Superior temporal gyrus (tissue), 1 donor: Measurements from ENCODE around the gene RAD18.

Source experiments
- DNase-seq: peaks from one replicate; pipeline ENCODE4 v3.0.0-alpha.2; 2016; ENCODE audit errors: extremely low spot score

RAD18 gene

DNA sequence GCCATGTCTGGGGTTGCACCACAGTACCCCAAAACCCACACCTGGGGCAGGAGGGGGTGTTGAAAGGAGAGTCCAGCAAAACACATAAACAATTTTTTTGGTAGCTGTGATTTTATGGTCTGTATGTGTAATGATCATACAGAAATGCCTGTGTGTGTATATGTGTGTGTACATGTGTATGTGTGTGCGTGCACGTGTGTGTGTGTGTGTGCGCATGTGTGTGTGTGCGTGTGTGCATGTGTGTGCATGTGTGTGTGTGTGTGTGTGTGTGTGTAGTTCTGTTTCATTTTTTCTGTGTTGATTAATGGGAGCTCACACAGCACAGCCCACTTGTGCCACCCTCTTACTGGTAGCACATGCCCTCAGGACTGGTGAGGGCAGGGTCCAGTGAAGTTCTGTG lies 97.6 kb downstream of the RAD18 start:
- DNase-seq = no peak

DNA sequence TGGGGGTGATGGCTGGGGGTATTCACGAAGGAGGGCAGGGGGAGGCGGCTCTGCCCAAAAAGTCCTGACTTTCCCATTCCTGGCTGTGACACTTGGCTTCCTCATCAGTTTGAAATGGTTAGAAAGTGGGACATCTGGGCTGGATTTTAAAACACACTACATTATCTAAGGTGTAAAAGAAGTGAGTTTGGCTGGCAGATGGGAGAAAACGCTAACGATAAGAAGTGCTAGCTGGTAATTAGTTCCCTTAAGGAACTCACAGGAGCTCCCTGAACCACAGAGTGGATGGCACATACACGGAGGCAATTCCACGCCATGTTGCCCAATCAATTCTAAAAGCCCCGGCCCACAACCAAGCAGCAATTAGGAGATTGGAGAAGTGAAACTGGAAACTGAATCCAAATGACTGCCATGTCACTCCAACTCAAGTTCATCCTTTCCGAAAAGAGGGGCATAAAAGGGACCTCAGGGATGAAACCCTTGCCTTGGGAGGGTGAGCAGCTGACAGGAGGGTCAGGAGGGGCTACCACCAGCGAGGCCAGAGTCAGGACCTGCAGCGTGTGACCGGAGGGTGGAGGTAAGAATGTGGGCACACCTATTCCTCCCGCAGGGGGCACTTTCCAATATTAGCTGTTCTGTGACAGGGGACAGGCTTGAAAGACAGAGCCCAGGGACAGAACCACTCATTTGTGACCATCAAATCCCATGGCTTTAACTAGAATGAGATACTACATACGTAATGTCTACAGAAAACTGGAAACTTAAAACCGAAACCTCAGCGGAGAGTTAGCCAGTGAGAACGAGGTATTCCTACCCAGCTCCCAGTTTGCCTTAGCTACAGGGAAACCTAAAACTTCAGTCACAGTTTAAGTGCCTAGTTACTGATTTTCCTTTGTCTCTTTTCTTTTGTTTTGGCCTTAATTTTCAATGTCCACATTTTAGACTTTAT lies 98.6 kb downstream of the RAD18 start:
- no peak for DNase-seq

GRCh38 chr3:8863891-8864290 lies 99.4 kb downstream of the RAD18 start:
- no peak for DNase-seq

DNA sequence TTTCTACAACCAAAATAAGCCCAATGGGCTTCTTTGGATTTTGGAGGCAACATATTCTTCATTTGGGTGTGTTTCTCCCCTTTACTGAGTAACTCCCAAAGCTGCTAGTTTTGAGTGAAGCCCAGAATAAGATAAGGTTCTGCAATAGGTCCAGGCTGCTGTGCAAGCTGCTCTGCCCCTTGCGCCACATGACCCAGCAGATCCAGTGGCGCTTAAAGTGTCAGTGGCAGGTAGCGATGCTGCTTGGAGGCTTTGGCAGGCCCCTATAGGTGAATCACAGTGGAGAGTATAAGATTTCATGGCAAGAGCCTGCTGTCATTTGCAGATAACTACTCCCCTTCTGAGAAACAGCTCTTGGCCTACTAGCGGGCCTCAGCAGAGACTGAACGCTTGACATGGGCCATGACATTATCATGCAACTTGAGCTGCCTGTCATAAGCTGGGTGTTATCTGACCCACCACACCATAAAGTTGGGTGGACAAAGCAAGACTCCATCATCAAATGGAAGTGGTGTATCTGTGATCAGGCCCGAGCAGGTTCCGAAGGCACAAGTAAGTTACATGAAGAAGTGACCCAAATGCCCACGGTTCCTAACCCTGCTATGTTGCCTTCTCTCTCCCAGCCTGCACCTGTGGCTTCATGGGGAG lies 105.4 kb downstream of the RAD18 start:
- no peak for DNase-seq

DNA sequence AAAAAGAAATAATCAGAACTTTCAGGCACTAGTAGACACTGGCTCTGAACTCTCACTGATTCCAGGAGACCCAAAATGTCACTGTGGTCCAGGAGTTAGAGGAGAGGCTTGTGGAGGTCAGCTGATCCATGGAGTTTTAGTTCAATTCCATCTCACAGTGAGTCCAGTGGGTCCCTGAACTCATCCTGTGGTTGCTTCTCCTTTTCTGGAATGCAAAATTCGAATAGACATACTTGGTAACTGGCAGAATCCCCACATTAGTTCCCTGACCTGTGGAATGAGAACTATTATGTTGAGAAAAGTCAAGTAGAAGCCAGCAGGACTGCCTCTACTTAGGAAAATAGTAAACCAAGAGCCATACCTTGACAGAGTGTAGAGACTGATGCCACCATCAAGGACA lies 106.6 kb downstream of the RAD18 start:
- no peak for DNase-seq

DNA sequence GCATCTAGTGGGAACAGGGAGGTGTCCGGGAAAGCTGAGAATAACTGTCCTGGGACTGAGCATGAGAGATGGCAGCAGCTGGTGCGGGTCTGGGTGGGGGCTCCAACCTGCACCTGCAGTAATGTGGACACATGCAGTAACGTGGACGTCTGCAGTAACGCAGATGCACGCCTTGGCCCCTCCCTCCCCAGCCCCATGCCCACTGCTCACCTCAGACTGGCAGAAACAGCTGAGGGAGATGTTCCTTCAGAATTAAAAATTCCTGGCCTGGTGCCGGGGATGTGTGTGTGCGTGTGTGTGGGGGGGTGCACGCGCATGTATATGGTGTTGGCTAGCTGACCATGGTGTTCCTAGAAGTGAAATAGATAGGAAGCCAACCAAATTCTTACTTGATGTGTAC lies 107.2 kb downstream of the RAD18 start:
- no peak for DNase-seq

DNA sequence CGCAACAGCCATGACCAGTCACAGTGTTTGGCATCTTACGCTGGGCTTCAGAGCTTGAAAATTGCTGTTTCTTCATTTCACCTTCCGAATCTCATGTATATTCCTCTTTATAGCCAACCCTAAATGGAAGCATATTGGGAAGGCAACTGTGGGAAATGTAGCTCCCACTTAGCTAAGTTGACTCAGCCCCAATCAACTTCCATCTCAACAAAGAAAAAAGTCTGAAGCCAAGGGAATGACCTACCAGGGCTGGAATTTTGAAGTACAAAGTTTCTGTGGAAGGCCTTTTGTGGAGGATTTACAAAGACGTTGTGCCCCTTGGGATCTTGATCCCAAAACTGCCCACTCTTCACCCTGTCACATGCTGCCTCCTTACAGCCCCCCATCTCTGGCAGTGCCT lies 108.6 kb downstream of the RAD18 start:
- no peak for DNase-seq

DNA sequence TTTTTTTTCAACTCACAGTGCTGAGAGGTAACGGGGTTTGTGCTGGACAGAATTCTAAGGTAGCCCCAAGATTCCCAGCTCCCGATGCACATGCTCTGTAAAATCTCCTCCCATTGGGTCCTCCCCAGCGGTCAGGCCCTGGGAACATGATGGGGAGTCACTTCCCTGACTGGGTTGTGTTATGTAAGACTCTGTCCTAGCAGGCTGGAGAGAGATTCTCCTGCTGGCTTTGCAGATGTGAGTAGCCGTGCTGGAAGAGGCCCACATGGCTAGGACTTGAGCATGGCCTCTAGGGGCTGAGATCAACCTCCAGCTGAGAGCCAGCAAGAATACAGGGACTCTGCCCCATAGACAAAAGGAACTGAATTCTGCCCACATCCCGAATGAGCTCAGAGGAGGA lies 110.2 kb downstream of the RAD18 start:
- DNase-seq = no peak

DNA sequence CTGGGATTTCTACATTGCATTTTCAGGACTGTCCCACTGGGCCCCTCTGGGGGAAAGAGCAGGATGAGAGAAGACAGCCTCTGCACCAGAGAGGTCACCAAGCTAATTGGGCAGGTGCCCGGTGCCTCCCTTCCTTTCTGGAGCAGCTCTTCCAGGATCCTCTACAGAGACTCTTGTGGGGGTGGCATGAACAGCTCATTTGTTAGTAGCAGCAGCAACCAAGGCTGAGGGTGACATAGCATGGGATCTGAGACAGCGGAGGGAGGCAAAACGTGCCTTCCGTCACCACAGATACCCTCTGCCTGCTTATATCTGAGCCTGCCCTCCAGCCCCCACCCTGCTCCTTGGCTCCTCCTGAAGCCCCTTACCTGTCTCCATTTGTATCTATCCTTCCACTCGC lies 110.8 kb downstream of the RAD18 start:
- DNase-seq = no peak

- DNase-seq = no peak
Observed at GRCh38 chr3:8851703-8852102, 111.6 kb downstream of the RAD18 start.

GRCh38 chr3:8848696-8849131 lies 114.6 kb downstream of the RAD18 start:
- no peak for DNase-seq

GRCh38 chr3:8847317-8847716 lies 116.0 kb downstream of the RAD18 start:
- no peak for DNase-seq

GRCh38 chr3:8846176-8846575 lies 117.1 kb downstream of the RAD18 start:
- DNase-seq = no peak

- no peak for DNase-seq
Observed at GRCh38 chr3:8845641-8846040, 117.6 kb downstream of the RAD18 start.

DNA sequence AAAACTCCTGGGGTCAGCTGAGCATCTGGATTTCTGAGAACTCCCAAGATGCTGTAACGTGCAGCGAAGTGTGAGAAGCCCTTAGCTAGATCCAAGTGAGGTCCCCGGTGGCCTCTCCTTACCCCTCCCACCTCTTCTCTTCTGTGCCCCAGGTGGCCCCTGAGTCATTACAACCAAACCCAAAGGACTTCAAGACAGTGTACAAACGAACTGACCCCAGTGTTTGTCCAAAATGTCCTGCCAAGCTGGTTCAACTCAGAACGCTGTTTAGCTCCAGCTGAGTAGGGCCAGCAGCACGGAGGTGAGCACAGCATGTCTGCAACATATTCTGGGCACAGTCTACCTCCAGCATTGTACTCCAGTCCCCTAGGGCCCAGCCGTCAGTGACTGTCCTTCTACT lies 119.9 kb downstream of the RAD18 start:
- DNase-seq = no peak

GRCh38 chr3:8842293-8842692 lies 121.0 kb downstream of the RAD18 start:
- no peak for DNase-seq

DNA sequence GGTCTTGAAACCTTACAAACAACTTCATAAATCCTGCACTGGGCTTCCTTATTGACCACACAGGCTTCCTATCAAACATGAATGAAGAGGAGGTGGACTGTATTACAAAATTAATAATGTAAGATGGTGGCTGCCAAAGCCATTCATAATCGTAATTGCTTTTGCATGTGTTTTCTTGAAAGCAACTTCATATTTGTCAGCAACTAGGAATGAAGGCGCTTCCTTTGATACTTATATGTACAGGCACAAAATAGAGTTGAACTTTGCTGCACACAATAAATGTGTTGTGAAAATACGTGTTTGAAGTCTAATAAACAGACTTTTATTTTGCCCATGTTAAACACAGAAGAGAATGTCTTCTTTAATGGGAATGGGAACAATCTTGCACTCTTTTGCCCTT lies 121.8 kb downstream of the RAD18 start:
- DNase-seq = no peak

- DNase-seq = no peak
Observed at GRCh38 chr3:8840556-8840955, 122.7 kb downstream of the RAD18 start.

DNA sequence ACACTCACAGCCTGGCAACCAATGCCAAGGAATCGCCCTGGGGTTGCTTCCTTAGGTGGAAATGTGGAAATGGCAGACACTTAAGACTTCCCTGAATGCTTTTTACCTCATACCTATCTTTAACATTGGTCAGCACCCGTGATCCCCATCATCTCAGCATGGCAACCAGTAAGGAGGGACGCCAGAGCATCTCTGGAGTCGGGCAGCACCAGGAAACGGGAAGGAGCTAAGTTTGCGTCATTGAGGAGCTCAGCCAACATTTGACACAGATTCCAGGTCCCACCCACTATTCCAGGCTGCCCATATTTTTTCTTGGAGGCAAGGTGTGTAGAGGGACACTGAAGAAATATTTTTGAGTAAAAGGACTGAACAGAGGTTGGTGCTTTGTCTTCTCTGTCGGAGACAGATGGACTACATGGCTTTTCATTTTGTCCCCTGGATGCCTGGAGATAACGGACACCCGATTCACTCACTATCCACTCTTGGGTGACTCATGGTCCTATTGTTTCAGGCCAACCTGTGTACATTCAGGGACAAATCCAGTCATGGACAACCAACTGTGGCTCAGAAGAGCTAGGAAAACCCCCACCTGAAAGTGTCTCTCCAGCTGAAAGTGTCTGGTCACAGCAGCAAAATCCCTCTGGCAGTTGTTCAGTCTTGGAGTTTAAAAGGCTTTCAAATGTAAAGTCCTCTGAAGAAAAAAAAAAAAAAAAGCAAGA lies 123.5 kb downstream of the RAD18 start:
- no peak for DNase-seq

- DNase-seq = no peak
Observed at GRCh38 chr3:8838765-8839423, 124.4 kb downstream of the RAD18 start.

DNA sequence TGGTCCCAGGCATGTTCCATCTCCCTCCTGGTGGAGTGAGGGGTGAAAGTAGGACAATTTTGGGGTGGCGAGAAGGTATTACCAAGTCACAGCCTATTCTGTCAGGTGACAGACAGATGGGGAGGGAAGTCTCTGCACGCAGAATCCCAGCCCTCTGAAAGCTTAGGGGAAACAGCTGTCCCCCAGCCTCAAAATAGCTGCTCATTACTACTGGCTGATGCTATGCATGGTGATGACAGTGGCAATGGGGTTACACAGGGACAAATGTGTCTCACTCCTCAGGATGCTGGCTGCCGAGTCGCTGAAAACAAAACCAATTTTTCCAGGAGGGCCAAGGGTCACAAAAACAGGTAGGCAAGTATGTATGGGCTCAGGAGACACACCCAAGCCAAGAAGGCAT lies 125.0 kb downstream of the RAD18 start:
- DNase-seq = no peak

- no peak for DNase-seq
Observed at GRCh38 chr3:8837162-8837561, 126.1 kb downstream of the RAD18 start.
